Spinal cord (tissue), 10 donors: ENCODE data around the gene HOXC12. TPM values are rescaled to one million over a fixed set of nuclear protein-coding genes. Genes with fewer than 3 reads are reported as not detected.

Experiments
- DNase-seq, 6 donors: peaks; one replicate each; pipeline versions ENCODE4 v3.0.0 to v3.0.0-alpha.2; 2013 to 2015; ENCODE audit warnings: low spot score in 6 of 6, low read depth in 4 of 6
- H3K27ac ChIP-seq: one replicate; pipeline ENCODE4 v1.5.1; 2013; ENCODE audit warnings: low read depth, low read length, control low read depth
- H3K27me3 ChIP-seq: one replicate; pipeline ENCODE4 v1.6.1; 2013; ENCODE audit warnings: low read length; ENCODE audit not compliant: control insufficient read depth, insufficient read depth
- H3K36me3 ChIP-seq: one replicate; pipeline ENCODE4 v1.6.1; 2013; ENCODE audit warnings: low read length; ENCODE audit not compliant: control insufficient read depth, insufficient read depth
- H3K4me1 ChIP-seq: one replicate; pipeline ENCODE4 v1.6.1; 2013; ENCODE audit warnings: low read length; ENCODE audit not compliant: control insufficient read depth, insufficient read depth
- H3K4me3 ChIP-seq: one replicate; pipeline ENCODE4 v1.5.1; 2013; ENCODE audit warnings: low read depth, low read length, control low read depth
- H3K9me3 ChIP-seq: one replicate; pipeline ENCODE4 v1.6.1; 2013; ENCODE audit warnings: low read length; ENCODE audit not compliant: control insufficient read depth, insufficient read depth
- WGBS: methylation state at CpG from one replicate; pipeline ENCODE4 v1.1.5; 2013; ENCODE audit warnings: missing lambda C conversion rate; ENCODE audit not compliant: insufficient coverage; 5-methylcytosine and 5-hydroxymethylcytosine counted together
- polyA plus RNA-seq, 2 donors: library from polyadenylated mRNA; unstranded; fragments of 120-200 nt; gene quantifications; one replicate each; pipeline ENCODE4 v1.2.1, GENCODE V29; 2013; ENCODE audit not compliant: insufficient read length in 2 of 2
- total RNA-seq, 2 donors: library from RNA; depleted of rRNA in 1 of 2; stranded (reverse); fragments of 120-200 nt in 1 of 2; fragments of >200 nt in 1 of 2; gene quantifications; one replicate each; pipeline versions ENCODE4 v1.2.3 to v1.2.4, GENCODE V29; 2013 to 2014
- donor health status: healthy.

The HOXC12 gene
- total and polyA plus RNA-seq, 4 donors: 2.3 TPM; not detected in 3

- Histone ChIP-seq H3K27me3 (peaks cover 100% of the 10 kb centered on the region), H3K27ac (peak overlapping the region; percentile 29), H3K36me3 (no peaks in the 10 kb centered on the region), H3K4me3 (peak overlapping the region; percentile 32), H3K9me3 (no peaks in the 10 kb centered on the region), H3K4me1 (peaks cover 29% of the 10 kb centered on the region)
- 2% methylated on average over 18 of the region's 18 CpGs for WGBS
- DNase-seq: no peak
Observed at GRCh38 chr12:53965281-53966084, 10.8 kb downstream of the HOXC12 start.

GRCh38 chr12:53966085-53966384 is 11.3 kb downstream of the HOXC12 start:
- no peaks in the 10 kb centered on the region for H3K9me3 ChIP-seq
- peaks cover 100% of the 10 kb centered on the region for H3K27me3 ChIP-seq
- 1% methylated on average over 9 of the region's 15 CpGs for WGBS
- DNase-seq: no peak
- H3K36me3 ChIP-seq: no peaks in the 10 kb centered on the region
- peaks cover 24% of the 10 kb centered on the region for H3K4me1 ChIP-seq
- peak overlapping the region; percentile 57 for H3K27ac ChIP-seq
- peak overlapping the region; percentile 32 for H3K4me3 ChIP-seq

GRCh38 chr12:53966385-53967133 is 11.9 kb downstream of the HOXC12 start:
- peak in 1 of 6 donors; percentile 23 for DNase-seq
- Histone ChIP-seq H3K36me3 (no peaks in the 10 kb centered on the region), H3K4me1 (peaks cover 18% of the 10 kb centered on the region), H3K27ac (peak overlapping the region; percentile 57), H3K4me3 (peak overlapping the region; percentile 32), H3K9me3 (no peaks in the 10 kb centered on the region), H3K27me3 (peaks cover 100% of the 10 kb centered on the region)
- 8% methylated on average over 33 of the region's 36 CpGs for WGBS

GRCh38 chr12:53967421-53967925 is 12.8 kb downstream of the HOXC12 start:
- Histone ChIP-seq H3K4me3 (no peak overlapping the region), H3K36me3 (no peaks in the 10 kb centered on the region), H3K27me3 (peaks cover 100% of the 10 kb centered on the region), H3K27ac (peak overlapping the region; percentile 57), H3K4me1 (peaks cover 16% of the 10 kb centered on the region), H3K9me3 (no peaks in the 10 kb centered on the region)
- whole genome bisulfite sequencing: 19% methylated on average over 4 of the region's 5 CpGs
- no peak for DNase-seq

DNA sequence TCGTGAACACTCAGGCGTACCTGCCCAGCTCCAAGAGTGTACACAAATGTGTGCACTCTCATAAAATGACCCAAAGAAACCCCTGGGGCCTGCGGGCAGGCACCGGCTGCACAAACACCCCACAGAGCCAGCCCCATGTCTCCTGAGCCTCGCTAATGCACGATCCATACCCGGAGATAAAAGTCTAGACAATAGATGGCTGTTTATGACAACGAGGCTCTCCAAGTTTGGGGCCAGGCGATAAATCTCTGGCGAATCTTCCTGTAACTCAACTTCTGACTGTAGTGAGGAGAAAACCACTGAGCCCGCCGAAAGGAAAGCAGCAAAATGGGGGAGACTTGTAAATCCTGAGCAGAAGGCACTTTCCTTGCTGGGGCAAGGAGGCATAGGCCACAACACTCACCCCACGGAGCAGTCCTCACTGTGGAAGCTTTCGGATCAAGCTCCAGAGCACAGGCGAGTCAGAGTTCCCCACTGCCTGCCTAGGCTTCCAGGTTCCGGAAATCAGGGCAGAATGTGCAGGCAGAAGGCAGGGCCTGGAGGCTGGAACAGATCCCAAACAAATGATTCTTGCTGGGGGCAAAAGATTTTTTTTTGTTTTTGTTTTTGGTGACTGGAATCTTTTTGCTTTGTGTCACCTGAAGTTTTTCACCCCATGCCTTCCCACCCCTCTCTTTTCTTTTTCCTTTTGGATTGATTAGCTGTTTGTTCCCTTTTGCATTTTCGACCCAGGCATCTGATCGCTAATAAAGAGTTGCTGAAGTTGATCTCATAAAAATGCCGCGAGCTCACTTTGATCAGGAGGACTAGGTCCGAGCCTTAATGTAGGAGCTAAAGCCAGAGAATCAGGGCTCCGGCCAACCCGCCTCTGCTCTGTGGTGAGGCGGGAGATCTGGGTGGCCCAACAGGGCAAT is 13.8 kb downstream of the HOXC12 start:
- H3K4me3 ChIP-seq: no peak overlapping the region
- DNase-seq: no peak
- H3K27ac ChIP-seq: peak overlapping the region; percentile 19
- H3K9me3 ChIP-seq: no peaks in the 10 kb centered on the region
- H3K27me3 ChIP-seq: peaks cover 100% of the 10 kb centered on the region
- H3K36me3 ChIP-seq: no peaks in the 10 kb centered on the region
- peaks cover 23% of the 10 kb centered on the region for H3K4me1 ChIP-seq
- 23% methylated on average over 20 of the region's 24 CpGs for WGBS

DNA sequence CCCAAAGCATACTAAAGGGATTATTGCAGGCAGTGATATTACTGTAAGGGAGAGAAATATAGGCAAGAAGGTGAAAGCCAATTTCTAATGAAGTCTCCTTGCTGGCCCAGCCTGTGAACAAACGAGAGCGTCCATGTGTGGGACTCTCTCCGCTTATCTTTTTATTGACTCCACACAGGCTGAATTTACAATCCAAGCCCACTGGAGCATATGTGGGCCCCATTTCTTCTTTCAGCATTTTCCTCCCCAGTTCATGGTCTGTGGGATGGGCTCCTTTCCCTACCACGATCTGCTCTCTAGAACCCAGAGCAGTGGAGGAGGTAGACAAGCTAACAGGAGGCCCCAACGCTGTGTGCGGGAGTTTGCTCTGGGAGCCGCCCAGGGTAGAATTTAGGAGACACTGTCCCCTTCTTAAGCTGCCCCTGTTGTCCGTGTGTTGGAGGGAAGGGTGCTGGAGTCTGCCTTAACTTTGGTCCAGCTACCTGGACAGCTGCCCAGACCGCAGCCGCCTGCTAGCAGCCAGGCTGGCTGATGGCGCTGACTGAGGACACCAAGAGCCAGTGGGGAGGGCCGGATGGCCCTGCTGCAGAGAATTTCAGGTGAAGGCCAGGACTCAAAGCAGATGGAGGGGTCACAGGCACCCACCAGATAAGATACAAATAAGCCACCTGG is 15.0 kb downstream of the HOXC12 start:
- H3K27me3 ChIP-seq: peaks cover 100% of the 10 kb centered on the region
- H3K4me3 ChIP-seq: no peak overlapping the region
- H3K36me3 ChIP-seq: no peaks in the 10 kb centered on the region
- no peak overlapping the region for H3K27ac ChIP-seq
- WGBS: 17% methylated on average over 9 of the region's 12 CpGs
- no peaks in the 10 kb centered on the region for H3K9me3 ChIP-seq
- H3K4me1 ChIP-seq: peaks cover 27% of the 10 kb centered on the region
- DNase-seq: no peak

DNA sequence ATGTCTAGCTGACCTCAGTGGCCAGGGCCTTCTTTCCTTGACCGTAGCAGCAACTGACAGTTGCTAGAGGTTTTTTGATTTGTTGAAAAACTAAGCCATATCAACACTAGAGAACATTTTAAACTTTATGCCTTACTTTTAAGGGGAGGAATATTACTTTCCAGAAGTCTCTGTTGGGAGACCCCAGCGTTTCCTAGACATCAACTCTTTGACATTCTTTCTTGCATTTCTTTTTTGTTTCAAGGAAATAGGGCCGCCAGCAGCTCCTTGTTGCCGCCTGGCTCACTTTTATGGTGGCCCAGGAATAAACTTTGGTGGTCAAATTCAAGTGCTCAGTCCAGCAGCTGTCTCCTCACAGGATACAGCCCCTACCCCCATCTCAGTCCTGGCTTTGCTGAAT is 15.7 kb downstream of the HOXC12 start:
- H3K4me3 ChIP-seq: no peak overlapping the region
- H3K9me3 ChIP-seq: no peaks in the 10 kb centered on the region
- no peak for DNase-seq
- 11% methylated on average over 1 of the region's 4 CpGs for WGBS
- H3K36me3 ChIP-seq: no peaks in the 10 kb centered on the region
- H3K27ac ChIP-seq: no peak overlapping the region
- H3K4me1 ChIP-seq: peaks cover 34% of the 10 kb centered on the region
- H3K27me3 ChIP-seq: peaks cover 100% of the 10 kb centered on the region

DNA sequence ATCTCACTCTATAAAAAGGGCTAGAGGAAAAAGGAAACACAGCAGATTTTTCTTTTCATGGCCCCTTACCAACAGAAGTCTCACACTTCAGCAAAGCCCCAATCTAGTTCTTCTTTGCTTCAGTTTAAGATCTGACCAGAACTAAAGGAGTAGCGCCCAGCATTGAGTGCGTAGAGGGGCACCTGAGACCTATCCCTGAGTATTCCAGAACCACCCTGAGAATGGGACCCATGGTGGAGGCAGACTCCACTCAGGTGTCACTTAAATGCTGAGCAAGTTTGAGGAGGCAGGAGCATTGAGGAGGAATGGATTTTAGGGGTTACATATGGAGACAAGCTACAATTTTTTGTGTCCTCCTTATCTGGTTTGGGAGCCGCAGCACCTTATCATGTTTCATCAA is 16.4 kb downstream of the HOXC12 start:
- Histone ChIP-seq H3K27me3 (peaks cover 100% of the 10 kb centered on the region), H3K9me3 (no peaks in the 10 kb centered on the region), H3K27ac (no peak overlapping the region), H3K36me3 (no peaks in the 10 kb centered on the region), H3K4me3 (no peak overlapping the region), H3K4me1 (peaks cover 33% of the 10 kb centered on the region)
- no peak for DNase-seq
- 60% methylated on average over 2 of the region's 3 CpGs for WGBS

DNA sequence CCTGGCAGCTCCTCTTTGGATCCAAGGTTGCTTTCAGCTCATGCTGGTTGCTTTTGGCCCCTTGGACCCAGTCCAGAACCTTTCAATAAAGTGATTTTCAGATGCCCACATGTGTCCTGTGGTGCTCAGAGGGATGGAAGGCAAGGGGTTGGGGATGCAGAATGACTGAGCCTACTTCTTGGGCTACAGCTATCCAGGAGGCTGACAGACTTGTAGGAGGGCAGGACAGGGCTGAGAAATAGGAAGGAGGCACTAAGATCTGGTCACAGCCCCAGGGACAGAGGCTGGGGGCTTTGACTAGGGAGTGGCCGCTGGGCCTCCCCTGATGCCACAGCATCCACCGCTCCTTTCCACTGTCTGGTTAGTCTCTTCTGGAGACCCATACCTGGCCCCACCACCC is 17.0 kb downstream of the HOXC12 start:
- Histone ChIP-seq H3K36me3 (no peaks in the 10 kb centered on the region), H3K27me3 (peaks cover 100% of the 10 kb centered on the region), H3K4me1 (peaks cover 31% of the 10 kb centered on the region), H3K9me3 (no peaks in the 10 kb centered on the region), H3K27ac (no peak overlapping the region), H3K4me3 (no peak overlapping the region)
- 35% methylated on average over 2 of the region's 2 CpGs for WGBS
- no peak for DNase-seq
